ENCODE data around the gene DCP1A. TPM values are rescaled to one million over a fixed set of nuclear protein-coding genes. Genes with fewer than 3 reads are reported as not detected.
A peak's percentile ranks its signal among the peaks of the same experiment; 100 is the strongest.

Gene DCP1A
- total and polyA plus RNA-seq, 9 of the 15 experiments (the other 6 are each of a cell fraction or from before 2014, with no cell fraction given): 6.6 to 33.7 (median 13.3) TPM

- peak overlapping the region; percentile 12; the same call in 1 of the 2 replicates for H3K4me3 ChIP-seq
- no peaks in the 10 kb centered on the region for H3K27me3 ChIP-seq (ENCODE audit: control insufficient read depth in 2 of 2, insufficient read depth in 2 of 2, low read length in 2 of 2)
- H3K9ac ChIP-seq (ENCODE audit: insufficient read depth in 1 of 2, low read depth in 2 of 2, low read length in 2 of 2): peak overlapping the region; percentile 69 to 88
- no TSS peak for BruUV-seq (replicated peaks)
- 6% methylated on average over 11 of the region's 12 CpGs for WGBS (ENCODE audit: insufficient coverage, low coverage, missing lambda C conversion rate)
- H3K27ac ChIP-seq (ENCODE audit: extremely low read depth, low read depth, low read length): peak overlapping the region; percentile 93
- peak overlapping the region; percentile 71 for H3K4me2 ChIP-seq (ENCODE audit: insufficient read depth, low read length)
- DNase-seq (ENCODE audit: extremely low read depth in 1 of 4, low spot score in 3 of 4): peak; percentile 73 to 94 (median 78)
- CTCF ChIA-PET (ENCODE audit: low intra/inter-chr PET ratio): interaction anchor here (0.7 kb wide), 1 partner anchor 36 kb away, joined by 3 read pairs; no protein-coding TSS in a partner anchor
- no peaks in the 10 kb centered on the region for H3K9me1 ChIP-seq (ENCODE audit: control insufficient read depth, insufficient read depth, low read length)
- H3K9me3 ChIP-seq (replicated peaks; ENCODE audit: control insufficient read depth, insufficient read depth, low read depth, low read length): no peaks in the 10 kb centered on the region
- no peaks in the 10 kb centered on the region for H3K79me2 ChIP-seq (ENCODE audit: control insufficient read depth, insufficient read depth, low read length)
- intact Hi-C loops (cut with micrococcal nuclease): loop anchor here (10.0 kb wide), 1 partner anchor 45 kb away; no protein-coding TSS in a partner anchor
- H2AFZ ChIP-seq (ENCODE audit: low read depth, low read length): peak overlapping the region; percentile 99
- POLR2A ChIA-PET: interaction anchor here (0.6 to 1.2 kb wide), 7 partner anchors 8 to 363 kb away, joined by 3 to 5 read pairs (median 3); no protein-coding TSS in a partner anchor
- peak; percentile 98 for FAIRE-seq
- in situ Hi-C loops (cut with MboI): no loop called here
- peaks cover 12 to 19% of the 10 kb centered on the region in 2 experiments for H3K4me1 ChIP-seq (replicated peaks in 1 of 2; ENCODE audit: control insufficient read depth in 2 of 2, insufficient read depth in 2 of 2, low read length in 2 of 2)
- H4K20me1 ChIP-seq (replicated peaks; ENCODE audit: control insufficient read depth, insufficient read depth, low read length): no peaks in the 10 kb centered on the region
- peak; percentile 98 for ATAC-seq
- H3K36me3 ChIP-seq (ENCODE audit: control insufficient read depth, insufficient read depth, low read length): no peaks in the 10 kb centered on the region
- TF ChIP-seq SMARCE1 (IDR thresholded peaks at IDR 0.05) (peak; percentile 84), HDAC2 (IDR thresholded peaks at IDR 0.05) (peak; percentile 78), BMI1 (IDR thresholded peaks at IDR 0.05; ENCODE audit: low read length) (no peak), TEAD2 (tag; IDR thresholded peaks at IDR 0.05) (peak; percentile 47; the same call in 1 of the 2 replicates), CLOCK (CRISPR knock-in tag; IDR thresholded peaks at IDR 0.05; ENCODE audit: borderline replicate concordance) (no peak), ZBTB5 (IDR thresholded peaks at IDR 0.05) (no peak), ZNF583 (CRISPR knock-in tag; IDR thresholded peaks at IDR 0.05) (peak; percentile 95), PTRF (tag; IDR thresholded peaks at IDR 0.05) (no peak), SREBF2 (CRISPR knock-in tag; IDR thresholded peaks at IDR 0.05) (no peak), ZNF41 (CRISPR knock-in tag; conservative IDR thresholded peaks at IDR 0.05) (peak; percentile 1; the same call in 1 of the 2 replicates), TAF9B (IDR thresholded peaks at IDR 0.05; ENCODE audit: partially characterized antibody) (peak; percentile 62), NR0B1 (IDR thresholded peaks at IDR 0.05; ENCODE audit: partially characterized antibody) (no peak), JUND (IDR thresholded peaks at IDR 0.05; ENCODE audit: borderline replicate concordance, low read depth, low read length) (peak; percentile 60), JUND (tag; IDR thresholded peaks at IDR 0.05; ENCODE audit: borderline replicate concordance, low read depth, low read length) (peak; percentile 90; the same call in 2 of the 3 replicates), TAF15 (IDR thresholded peaks at IDR 0.05; ENCODE audit: low read depth, low read length) (no peak), PHB2 (IDR thresholded peaks at IDR 0.05; ENCODE audit: low read depth) (no peak)
These were observed 77.2 kb downstream of the DCP1A start for GRCh38 chr3:53269888-53270880.

Data from K562 (cell line).